ENCODE results near the gene SLC10A3.

- TF ChIP-seq, protein P1, sequence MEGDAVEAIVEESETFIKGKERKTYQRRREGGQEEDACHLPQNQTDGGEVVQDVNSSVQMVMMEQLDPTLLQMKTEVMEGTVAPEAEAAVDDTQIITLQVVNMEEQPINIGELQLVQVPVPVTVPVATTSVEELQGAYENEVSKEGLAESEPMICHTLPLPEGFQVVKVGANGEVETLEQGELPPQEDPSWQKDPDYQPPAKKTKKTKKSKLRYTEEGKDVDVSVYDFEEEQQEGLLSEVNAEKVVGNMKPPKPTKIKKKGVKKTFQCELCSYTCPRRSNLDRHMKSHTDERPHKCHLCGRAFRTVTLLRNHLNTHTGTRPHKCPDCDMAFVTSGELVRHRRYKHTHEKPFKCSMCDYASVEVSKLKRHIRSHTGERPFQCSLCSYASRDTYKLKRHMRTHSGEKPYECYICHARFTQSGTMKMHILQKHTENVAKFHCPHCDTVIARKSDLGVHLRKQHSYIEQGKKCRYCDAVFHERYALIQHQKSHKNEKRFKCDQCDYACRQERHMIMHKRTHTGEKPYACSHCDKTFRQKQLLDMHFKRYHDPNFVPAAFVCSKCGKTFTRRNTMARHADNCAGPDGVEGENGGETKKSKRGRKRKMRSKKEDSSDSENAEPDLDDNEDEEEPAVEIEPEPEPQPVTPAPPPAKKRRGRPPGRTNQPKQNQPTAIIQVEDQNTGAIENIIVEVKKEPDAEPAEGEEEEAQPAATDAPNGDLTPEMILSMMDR (IDR thresholded peaks at IDR 0.05): no peak
- TF ChIP-seq POLR2A (IDR thresholded peaks at IDR 0.05): no peak
Observed at GRCh38 chrX:154478728-154479622, 11.5 kb downstream of the SLC10A3 start, which contains the start of gene LAGE3.

Data from testis (tissue), 2 donors.